Motor neuron (in vitro differentiated cells): Measurements from ENCODE around the gene PLPPR1. TPM values are rescaled to one million over a fixed set of nuclear protein-coding genes. Genes with fewer than 3 reads are reported as not detected.
"Not testable (repeated sequence)": the region's sequence is repeated elsewhere in the genome, so short reads cannot be mapped to it uniquely, and the experiment has no call there.

Experiments used
- ATAC-seq, 8 experiments: fragments of 200-7000 bp; cut with Tn5 transposase; replicated peaks in 6 of 8; 2 replicates each; pipeline ENCODE4 v1.8.0; 2021; ENCODE audit warnings: mild to moderate bottlenecking in 8 of 8, moderate library complexity in 8 of 8
- H3K27ac ChIP-seq, 2 donors: fragments of 250-450 bp; sonication (Bioruptor Pico); 2 replicates each; pipeline ENCODE4 v1.9.0; 2021; ENCODE audit warnings: antibody characterized with exemption in 2 of 2, mild to moderate bottlenecking in 2 of 2, moderate library complexity in 1 of 2
- H3K4me1 ChIP-seq, 2 donors: fragments of 250-450 bp; sonication (Bioruptor Pico); replicated peaks in 1 of 2; 2 replicates each; pipeline ENCODE4 v1.6.1; 2021; ENCODE audit warnings: antibody characterized with exemption in 2 of 2, mild to moderate bottlenecking in 2 of 2, moderate library complexity in 1 of 2
- H3K4me3 ChIP-seq, 5 donors: fragments of 250-450 bp; sonication (Bioruptor Pico); 2 replicates each; pipeline ENCODE4 v1.9.0; 2021; ENCODE audit warnings: antibody characterized with exemption in 5 of 5, mild to moderate bottlenecking in 5 of 5, moderate library complexity in 4 of 5
- WGBS, 10 experiments: fragments of 450-650 bp; shearing (Covaris generic); methylation state at CpG; one replicate each; pipeline ENCODE4 v1.0.0; 2022; 5-methylcytosine and 5-hydroxymethylcytosine counted together
- in situ Hi-C, 9 experiments: fragments of 400-800 bp; cut with MboI; loops; one replicate each; pipeline ENCODE4 v1.15.0; 2021; ENCODE audit warnings: low sequenced_read_pairs in 9 of 9, low pct_unique_long_range_greater_than_20kb in 2 of 9; ENCODE audit not compliant: unreplicated experiment in 9 of 9
- total RNA-seq, 8 experiments: library from RNA; unstranded; fragments of 300-600 nt; gene quantifications; 2 replicates each; pipeline versions ENCODE4 v1.2.3 to v1.2.4, GENCODE V29; 2022

PLPPR1 gene
- total RNA-seq, 8 experiments from 2014 or later = 0.17 to 52.3 (median 37.5) TPM; not detected in 1

GRCh38 chr9:101246691-101247090, 218.2 kb downstream of the PLPPR1 start:
- ATAC-seq = no peak
- Histone ChIP-seq H3K4me3 (no peak overlapping the region), H3K4me1 (no peaks in the 10 kb centered on the region), H3K27ac (no peak overlapping the region)
- in situ Hi-C loops = loop anchor here in 2 of 9 experiments (10.0 to 25.0 kb wide), 2 partner anchors 532 to 534 kb away; no protein-coding TSS in a partner anchor
- WGBS, 10 experiments = 0 to 83% (median 75%) methylated on average over 1 of the region's 1 CpG; no CpG with 5 or more reads in 6 of the 10 experiments

- ATAC-seq = no peak
- H3K4me1 ChIP-seq = no peaks in the 10 kb centered on the region
- H3K4me3 ChIP-seq = no peak overlapping the region
- in situ Hi-C loops = loop anchor here in 2 of 9 experiments (10.0 to 25.0 kb wide), 2 partner anchors 532 to 535 kb away; no protein-coding TSS in a partner anchor
- WGBS, 10 experiments = 0 to 100% (median 79%) methylated on average over 1 to 2 of the region's 2 CpGs; no CpG with 5 or more reads in 2 of the 10 experiments
- H3K27ac ChIP-seq = no peak overlapping the region
Observed at GRCh38 chr9:101247297-101247696, 218.8 kb downstream of the PLPPR1 start.

- Histone ChIP-seq H3K27ac (no peak overlapping the region), H3K4me3 (no peak overlapping the region), H3K4me1 (no peaks in the 10 kb centered on the region)
- in situ Hi-C loops = no loop called here
- no peak for ATAC-seq
- 0 to 100% (median 86%) methylated on average over 1 of the region's 1 CpG; no CpG with 5 or more reads in 5 of the 10 experiments for WGBS, 10 experiments
Observed at GRCh38 chr9:101254733-101255433, 226.4 kb downstream of the PLPPR1 start.

- peak in 1 of 8 experiments; percentile 21 for ATAC-seq
- H3K27ac ChIP-seq = no peak overlapping the region
- H3K4me3 ChIP-seq = no peak overlapping the region
- H3K4me1 ChIP-seq = no peaks in the 10 kb centered on the region
- in situ Hi-C loops = no loop called here
Observed at GRCh38 chr9:101264727-101265126, 236.2 kb downstream of the PLPPR1 start.

- in situ Hi-C loops = no loop called here
Observed at GRCh38 chr9:101265261-101265660, 236.7 kb downstream of the PLPPR1 start.

GRCh38 chr9:101268426-101268825, 239.9 kb downstream of the PLPPR1 start:
- H3K4me1 ChIP-seq = no peaks in the 10 kb centered on the region
- no peak overlapping the region for H3K27ac ChIP-seq
- no peak for ATAC-seq
- WGBS, 10 experiments = 0 to 100% (median 9%) methylated on average over 1 of the region's 1 CpG; no CpG with 5 or more reads in 5 of the 10 experiments
- H3K4me3 ChIP-seq = no peak overlapping the region
- in situ Hi-C loops = no loop called here

More at GRCh38 chr9:101265261-101265660, 236.7 kb downstream of the PLPPR1 start:
- no peak overlapping the region for H3K27ac ChIP-seq
- no peak for ATAC-seq
- H3K4me1 ChIP-seq = no peaks in the 10 kb centered on the region
- H3K4me3 ChIP-seq = no peak overlapping the region

- in situ Hi-C loops = no loop called here
- 0 to 100% (median 40%) methylated on average over 1 to 7 of the region's 9 CpGs; no CpG with 5 or more reads in 3 of the 10 experiments for WGBS, 10 experiments
- no peak overlapping the region for H3K27ac ChIP-seq
- ATAC-seq = no peak
- no peaks in the 10 kb centered on the region for H3K4me1 ChIP-seq
- no peak overlapping the region for H3K4me3 ChIP-seq
Observed at GRCh38 chr9:101269591-101270283, 241.2 kb downstream of the PLPPR1 start.

GRCh38 chr9:101270302-101270701, 241.8 kb downstream of the PLPPR1 start:
- Histone ChIP-seq H3K4me1 (peaks cover 0 to under 1% of the 10 kb centered on the region in 2 donors), H3K4me3 (no peak overlapping the region), H3K27ac (no peak overlapping the region)
- WGBS, 10 experiments = 20 to 80% (median 31%) methylated on average over 1 to 2 of the region's 2 CpGs; no CpG with 5 or more reads in 2 of the 10 experiments
- no peak for ATAC-seq
- in situ Hi-C loops = no loop called here

- Histone ChIP-seq H3K4me1 (peaks cover 0 to 6% of the 10 kb centered on the region in 2 donors), H3K27ac (no peak overlapping the region), H3K4me3 (no peak overlapping the region)
- ATAC-seq = no peak
- 0 to 100% (median 93%) methylated on average over 1 to 3 of the region's 3 CpGs; no CpG with 5 or more reads in 1 of the 10 experiments for WGBS, 10 experiments
- in situ Hi-C loops = no loop called here
Observed at GRCh38 chr9:101271102-101271501, 242.6 kb downstream of the PLPPR1 start.

- no peak overlapping the region for H3K4me3 ChIP-seq
- H3K4me1 ChIP-seq = peaks cover 0 to 6% of the 10 kb centered on the region in 2 donors
- ATAC-seq = peak in 2 of 8 experiments; percentile 20 to 64
- in situ Hi-C loops = no loop called here
- no peak overlapping the region for H3K27ac ChIP-seq
- 0 to 100% (median 92%) methylated on average over 1 to 5 of the region's 8 CpGs; no CpG with 5 or more reads in 2 of the 10 experiments for WGBS, 10 experiments
Observed at GRCh38 chr9:101274971-101275768, 246.6 kb downstream of the PLPPR1 start.

- Histone ChIP-seq H3K27ac (no peak overlapping the region), H3K4me3 (no peak overlapping the region), H3K4me1 (peaks cover 0 to 6% of the 10 kb centered on the region in 2 donors)
- no peak for ATAC-seq
- WGBS, 10 experiments = 0 to 93% (median 54%) methylated on average over 1 to 6 of the region's 6 CpGs
- in situ Hi-C loops = no loop called here
Observed at GRCh38 chr9:101275769-101276250, 247.3 kb downstream of the PLPPR1 start.

GRCh38 chr9:101291043-101291442, 262.5 kb downstream of the PLPPR1 start:
- H3K27ac ChIP-seq, H3K4me1 ChIP-seq, in situ Hi-C loops, ATAC-seq, H3K4me3 ChIP-seq: not testable (repeated sequence)
- WGBS, 10 experiments = 80 to 97% methylated on average over 1 to 6 of the region's 12 CpGs; no CpG with 5 or more reads in 8 of the 10 experiments

GRCh38 chr9:101299901-101300300, 271.4 kb downstream of the PLPPR1 start:
- in situ Hi-C loops = loop anchor here in 6 of 9 experiments (25.0 kb wide), 3 partner anchors 188 to 688 kb away; no protein-coding TSS in a partner anchor
- peaks cover 0 to 5% of the 10 kb centered on the region in 2 donors for H3K4me1 ChIP-seq

More at GRCh38 chr9:101299901-101300300, 271.4 kb downstream of the PLPPR1 start:
- Histone ChIP-seq H3K4me3 (no peak overlapping the region), H3K27ac (no peak overlapping the region)
- ATAC-seq = no peak
